ENCODE results near the gene CCDC40. TPM values are rescaled to one million over a fixed set of nuclear protein-coding genes. Genes with fewer than 3 reads are reported as not detected.

The CCDC40 gene
- polyA plus RNA-seq, 3 donors = 12.1 to 21.6 (median 13.8) TPM

DNA sequence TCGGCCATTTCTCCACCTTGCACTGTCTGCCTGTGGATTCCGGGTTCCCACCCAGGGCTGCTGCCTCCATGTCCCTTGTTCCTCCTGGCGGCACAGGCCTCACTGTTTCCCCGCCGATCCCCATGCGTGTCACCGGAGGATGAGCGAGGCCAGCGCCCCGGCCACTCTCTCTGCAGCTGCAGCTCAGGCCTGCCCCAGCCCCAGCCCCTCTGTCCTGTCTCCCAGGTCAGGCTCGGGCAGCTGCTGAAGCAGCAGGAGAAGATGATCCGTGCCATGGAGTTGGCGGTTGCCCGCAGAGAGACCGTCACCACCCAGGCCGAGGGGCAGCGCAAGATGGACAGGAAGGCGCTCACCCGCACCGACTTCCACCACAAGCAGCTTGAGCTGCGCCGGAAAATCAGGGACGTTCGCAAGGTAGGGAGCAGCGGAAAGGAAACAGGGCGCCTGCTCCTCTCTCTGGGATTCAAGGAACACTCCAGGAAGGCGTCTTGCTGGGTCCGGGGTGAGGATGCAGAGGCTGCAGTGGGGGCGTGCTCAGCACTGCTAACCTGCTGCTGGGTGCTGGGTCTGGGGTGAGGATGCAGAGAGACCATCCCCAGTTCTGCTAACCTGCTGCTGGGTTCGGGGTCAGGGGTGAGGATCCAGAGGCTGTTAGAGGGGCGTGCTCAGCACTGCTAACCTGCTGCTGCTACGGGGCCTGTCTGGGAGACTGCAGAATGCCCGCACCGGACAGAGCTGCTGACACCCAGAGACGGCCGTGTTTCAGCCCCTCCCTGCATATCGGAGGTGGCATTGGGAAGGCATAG is 58.8 kb downstream of the CCDC40 start:
- DNase-seq (ENCODE audit: extremely low read depth in 1 of 11, low read depth in 9 of 11, low spot score in 4 of 11) = no peak

DNA sequence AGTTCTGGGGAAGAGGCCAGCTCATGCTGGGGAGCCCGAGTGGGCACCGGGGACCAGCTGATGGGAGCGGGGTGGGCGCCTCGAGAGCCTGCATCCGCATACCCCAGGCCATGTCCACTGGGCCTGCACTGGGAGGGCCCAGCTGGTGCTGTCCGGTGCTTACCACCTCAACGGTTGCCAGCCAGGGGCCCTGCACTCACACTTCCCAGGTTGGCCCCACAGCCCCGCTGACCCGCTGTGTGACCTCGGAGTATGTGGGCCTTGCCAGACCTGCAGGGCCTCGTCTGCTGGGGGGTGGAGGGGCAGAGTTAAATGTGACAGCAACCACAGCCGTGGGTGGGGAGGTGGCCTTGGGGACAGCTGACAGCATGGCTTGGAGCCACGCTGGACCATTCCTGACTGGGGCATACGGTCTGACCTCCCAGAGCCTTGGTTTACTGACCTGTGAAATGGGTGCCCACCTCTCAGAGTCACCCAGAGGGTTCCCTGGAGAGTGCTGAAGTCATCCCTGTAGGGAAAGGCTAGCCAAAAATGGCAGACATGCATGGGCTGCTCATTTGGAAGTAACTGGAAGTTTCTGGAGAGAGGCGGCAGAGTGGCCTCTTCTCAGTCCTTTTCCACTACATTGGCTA is 59.5 kb downstream of the CCDC40 start:
- no peak for DNase-seq (ENCODE audit: extremely low read depth in 1 of 11, low read depth in 9 of 11, low spot score in 4 of 11)

DNA sequence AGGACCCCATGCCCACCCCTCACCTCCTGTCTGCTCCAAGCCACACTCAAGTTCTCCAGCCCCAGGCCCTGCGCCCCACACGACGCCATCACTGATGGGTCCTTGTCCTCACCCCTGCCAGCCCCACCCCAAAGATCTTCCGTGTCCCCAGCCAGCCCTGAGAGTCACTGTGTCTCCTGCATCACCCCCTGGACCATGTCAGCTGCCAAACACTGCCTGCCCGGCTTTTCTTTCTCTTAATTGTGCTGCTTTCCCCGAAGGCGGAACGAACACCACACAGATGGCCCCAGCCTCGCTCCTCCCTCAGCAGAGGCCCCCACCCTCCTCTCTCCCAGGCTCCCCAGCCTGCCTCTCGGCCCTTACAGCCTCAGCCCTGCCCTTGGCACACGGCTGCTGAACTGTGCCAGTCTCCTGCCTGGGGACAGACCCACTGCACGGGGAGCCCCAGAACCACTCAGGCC is 60.1 kb downstream of the CCDC40 start:
- no peak for DNase-seq (ENCODE audit: extremely low read depth in 1 of 11, low read depth in 9 of 11, low spot score in 4 of 11)

DNA sequence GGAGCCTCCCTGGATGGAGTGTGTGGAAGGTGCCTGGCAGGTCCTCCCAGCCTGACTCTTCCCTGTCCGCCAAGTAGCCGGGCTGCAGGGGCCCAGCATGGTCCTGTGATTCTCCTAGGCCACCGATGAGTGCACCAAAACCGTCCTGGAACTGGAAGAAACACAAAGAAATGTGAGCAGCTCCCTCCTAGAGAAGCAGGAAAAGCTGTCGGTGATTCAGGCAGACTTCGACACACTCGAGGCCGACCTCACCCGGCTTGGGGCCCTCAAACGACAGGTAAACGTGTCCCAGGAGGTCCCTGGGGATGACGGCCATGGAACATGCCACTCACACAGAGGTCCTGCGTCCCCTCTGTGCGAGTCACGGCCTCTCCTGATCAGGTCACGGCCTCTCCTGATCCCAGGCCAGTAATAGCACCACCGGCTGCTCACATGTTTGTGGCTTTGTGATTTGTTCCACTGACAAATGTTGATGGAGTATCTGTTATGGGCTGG is 60.7 kb downstream of the CCDC40 start:
- DNase-seq (ENCODE audit: extremely low read depth in 1 of 11, low read depth in 9 of 11, low spot score in 4 of 11) = no peak

DNA sequence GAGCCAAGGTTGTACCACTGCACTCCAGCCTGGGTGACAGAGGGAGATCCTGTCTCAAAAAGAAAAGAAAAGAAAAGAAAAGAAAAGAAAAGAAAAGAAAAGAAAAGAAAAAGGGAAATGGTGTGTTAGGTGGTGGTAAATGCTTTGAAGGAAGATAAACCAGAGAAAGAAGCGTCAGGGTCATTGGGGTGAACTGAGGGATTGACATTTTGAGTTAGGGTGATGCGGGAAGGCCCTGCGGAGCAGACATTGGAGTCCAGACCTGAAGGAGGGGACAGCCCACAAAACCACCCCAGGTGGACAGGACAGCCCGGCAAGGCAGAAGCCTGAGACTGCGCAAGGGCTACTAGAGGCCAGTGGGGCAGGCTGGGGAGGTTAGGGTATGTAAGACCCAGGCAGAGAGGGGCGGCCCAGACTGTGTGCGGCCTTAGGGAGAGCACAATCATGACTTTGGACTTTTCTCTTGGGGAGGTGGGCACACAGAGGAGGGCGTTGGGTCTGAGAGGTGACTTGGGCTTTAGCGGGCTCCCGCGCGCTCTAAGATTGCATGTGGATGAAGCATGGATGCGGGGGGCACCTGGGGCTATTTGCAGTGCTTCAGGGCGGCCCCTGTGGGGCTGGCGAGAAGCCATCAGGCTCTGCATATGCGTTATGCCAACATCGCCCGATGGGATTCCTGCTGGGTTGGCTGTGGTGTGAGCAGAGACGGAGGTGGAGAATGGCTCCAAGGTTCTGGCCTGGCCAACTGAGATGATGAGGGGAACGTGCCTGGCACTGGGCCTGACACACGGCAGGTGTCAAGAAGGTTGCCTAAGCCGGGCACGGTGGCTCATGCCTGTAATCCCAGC is 61.6 kb downstream of the CCDC40 start:
- no peak for DNase-seq (ENCODE audit: extremely low read depth in 1 of 11, low read depth in 9 of 11, low spot score in 4 of 11)

DNA sequence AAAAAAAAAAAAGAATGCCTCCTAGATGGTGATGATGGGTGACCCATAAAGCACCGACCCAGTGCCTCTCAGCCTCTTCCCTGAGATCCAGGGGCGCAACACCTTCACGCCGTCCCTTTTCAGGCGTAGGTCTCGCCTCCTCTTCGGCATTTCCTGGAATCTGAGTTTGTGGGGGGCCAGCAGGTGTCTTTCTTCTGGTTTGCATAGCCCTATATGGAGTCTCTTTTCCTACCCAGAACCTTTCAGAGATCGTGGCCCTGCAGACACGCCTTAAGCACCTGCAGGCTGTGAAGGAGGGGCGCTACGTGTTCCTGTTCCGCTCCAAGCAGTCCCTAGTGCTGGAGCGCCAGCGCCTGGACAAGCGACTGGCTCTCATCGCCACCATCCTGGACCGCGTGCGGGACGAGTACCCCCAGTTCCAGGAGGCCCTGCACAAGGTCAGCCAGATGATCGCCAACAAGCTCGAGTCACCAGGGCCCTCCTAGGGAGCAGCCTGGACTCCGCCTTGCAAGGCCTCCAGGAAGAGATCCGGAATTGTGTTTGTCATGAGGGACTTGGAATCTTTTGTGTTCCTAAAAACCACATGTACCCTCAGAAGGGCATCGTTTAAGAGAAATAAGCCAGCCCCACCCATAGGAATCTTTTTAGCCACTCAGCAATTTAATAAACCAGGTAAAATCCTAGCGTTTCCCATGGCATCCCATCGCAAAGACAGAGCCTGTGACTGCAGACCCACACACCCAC is 63.0 kb downstream of the CCDC40 start:
- DNase-seq (ENCODE audit: extremely low read depth in 1 of 11, low read depth in 9 of 11, low spot score in 4 of 11) = no peak

DNA sequence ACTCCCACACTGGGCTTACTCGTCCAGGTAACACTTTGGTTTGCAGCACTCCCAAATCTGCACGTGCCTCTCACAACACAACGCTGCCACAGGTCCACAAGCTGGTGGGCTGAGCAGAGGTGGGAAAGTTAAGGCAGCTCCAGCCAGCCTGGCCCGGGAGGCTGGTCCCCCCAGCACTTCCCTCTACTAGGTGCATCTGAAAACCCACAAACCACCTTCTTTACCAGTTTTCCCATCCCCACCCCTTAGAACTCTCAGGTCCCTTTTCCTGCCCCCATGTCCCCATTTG is 63.5 kb downstream of the CCDC40 start:
- no peak for DNase-seq (ENCODE audit: extremely low read depth in 1 of 11, low read depth in 9 of 11, low spot score in 4 of 11)

DNA sequence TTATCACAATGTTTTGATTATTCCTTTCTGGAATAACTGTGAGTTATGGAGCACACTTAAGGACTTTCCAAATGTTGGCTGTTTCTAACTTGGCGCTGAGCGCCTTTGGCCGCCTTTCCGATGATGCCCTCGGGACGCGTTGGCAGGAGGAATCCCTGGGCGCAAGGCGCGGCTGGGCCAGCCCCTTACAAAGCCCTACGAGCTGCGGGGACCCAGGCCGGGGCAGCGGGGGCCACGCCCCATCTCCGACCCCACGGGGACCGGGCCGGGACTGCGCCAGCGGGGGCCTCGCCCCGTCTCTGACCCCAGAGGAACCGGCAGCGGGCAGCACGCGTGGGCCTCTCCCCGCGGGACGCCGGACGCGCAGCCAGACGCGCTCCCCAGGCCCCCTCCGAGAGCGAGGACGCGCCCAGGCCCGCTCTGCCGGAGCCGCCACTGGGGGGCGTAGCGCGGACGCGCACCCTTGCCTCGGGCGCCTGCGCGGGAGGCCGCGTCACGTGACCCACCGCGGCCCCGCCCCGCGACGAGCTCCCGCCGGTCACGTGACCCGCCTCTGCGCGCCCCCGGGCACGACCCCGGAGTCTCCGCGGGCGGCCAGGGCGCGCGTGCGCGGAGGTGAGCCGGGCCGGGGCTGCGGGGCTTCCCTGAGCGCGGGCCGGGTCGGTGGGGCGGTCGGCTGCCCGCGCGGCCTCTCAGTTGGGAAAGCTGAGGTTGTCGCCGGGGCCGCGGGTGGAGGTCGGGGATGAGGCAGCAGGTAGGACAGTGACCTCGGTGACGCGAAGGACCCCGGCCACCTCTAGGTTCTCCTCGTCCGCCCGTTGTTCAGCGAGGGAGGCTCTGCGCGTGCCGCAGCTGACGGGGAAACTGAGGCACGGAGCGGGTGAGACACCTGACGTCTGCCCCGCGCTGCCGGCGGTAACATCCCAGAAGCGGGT is 64.8 kb downstream of the CCDC40 start, which contains the start of gene GAA:
Gene GAA, plus strand, starts transcription at position 571 of the 935 bp plus-strand sequence. CDS start 3,006 bp downstream, outside the sequence.
- DNase-seq (ENCODE audit: extremely low read depth in 1 of 11, low read depth in 9 of 11, low spot score in 4 of 11) = peak; percentile 72 to 89 (median 79)

DNA sequence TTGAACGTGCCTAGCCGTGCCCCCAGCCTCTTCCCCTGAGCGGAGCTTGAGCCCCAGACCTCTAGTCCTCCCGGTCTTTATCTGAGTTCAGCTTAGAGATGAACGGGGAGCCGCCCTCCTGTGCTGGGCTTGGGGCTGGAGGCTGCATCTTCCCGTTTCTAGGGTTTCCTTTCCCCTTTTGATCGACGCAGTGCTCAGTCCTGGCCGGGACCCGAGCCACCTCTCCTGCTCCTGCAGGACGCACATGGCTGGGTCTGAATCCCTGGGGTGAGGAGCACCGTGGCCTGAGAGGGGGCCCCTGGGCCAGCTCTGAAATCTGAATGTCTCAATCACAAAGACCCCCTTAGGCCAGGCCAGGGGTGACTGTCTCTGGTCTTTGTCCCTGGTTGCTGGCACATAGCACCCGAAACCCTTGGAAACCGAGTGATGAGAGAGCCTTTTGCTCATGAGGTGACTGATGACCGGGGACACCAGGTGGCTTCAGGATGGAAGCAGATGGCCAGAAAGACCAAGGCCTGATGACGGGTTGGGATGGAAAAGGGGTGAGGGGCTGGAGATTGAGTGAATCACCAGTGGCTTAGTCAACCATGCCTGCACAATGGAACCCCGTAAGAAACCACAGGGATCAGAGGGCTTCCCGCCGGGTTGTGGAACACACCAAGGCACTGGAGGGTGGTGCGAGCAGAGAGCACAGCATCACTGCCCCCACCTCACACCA is 65.7 kb downstream of the CCDC40 start:
- no peak for DNase-seq (ENCODE audit: extremely low read depth in 1 of 11, low read depth in 9 of 11, low spot score in 4 of 11)

DNA sequence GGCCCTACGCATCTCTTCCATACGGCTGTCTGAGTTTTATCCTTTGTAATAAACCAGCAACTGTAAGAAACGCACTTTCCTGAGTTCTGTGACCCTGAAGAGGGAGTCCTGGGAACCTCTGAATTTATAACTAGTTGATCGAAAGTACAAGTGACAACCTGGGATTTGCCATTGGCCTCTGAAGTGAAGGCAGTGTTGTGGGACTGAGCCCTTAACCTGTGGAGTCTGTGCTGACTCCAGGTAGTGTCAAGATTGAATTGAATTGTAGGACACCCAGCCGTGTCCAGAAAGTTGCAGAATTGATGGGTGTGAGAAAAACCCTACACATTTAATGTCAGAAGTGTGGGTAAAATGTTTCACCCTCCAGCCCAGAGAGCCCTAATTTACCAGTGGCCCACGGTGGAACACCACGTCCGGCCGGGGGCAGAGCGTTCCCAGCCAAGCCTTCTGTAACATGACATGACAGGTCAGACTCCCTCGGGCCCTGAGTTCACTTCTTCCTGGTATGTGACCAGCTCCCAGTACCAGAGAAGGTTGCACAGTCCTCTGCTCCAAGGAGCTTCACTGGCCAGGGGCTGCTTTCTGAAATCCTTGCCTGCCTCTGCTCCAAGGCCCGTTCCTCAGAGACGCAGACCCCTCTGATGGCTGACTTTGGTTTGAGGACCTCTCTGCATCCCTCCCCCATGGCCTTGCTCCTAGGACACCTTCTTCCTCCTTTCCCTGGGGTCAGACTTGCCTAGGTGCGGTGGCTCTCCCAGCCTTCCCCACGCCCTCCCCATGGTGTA is 66.4 kb downstream of the CCDC40 start:
- DNase-seq (ENCODE audit: extremely low read depth in 1 of 11, low read depth in 9 of 11, low spot score in 4 of 11) = no peak

DNA sequence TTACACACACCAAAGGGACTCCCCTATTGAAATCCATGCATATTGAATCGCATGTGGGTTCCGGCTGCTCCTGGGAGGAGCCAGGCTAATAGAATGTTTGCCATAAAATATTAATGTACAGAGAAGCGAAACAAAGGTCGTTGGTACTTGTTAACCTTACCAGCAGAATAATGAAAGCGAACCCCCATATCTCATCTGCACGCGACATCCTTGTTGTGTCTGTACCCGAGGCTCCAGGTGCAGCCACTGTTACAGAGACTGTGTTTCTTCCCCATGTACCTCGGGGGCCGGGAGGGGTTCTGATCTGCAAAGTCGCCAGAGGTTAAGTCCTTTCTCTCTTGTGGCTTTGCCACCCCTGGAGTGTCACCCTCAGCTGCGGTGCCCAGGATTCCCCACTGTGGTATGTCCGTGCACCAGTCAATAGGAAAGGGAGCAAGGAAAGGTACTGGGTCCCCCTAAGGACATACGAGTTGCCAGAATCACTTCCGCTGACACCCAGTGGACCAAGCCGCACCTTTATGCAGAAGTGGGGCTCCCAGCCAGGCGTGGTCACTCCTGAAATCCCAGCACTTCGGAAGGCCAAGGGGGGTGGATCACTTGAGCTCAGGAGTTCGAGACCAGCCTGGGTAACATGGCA is 67.1 kb downstream of the CCDC40 start:
- no peak for DNase-seq (ENCODE audit: extremely low read depth in 1 of 11, low read depth in 9 of 11, low spot score in 4 of 11)

DNA sequence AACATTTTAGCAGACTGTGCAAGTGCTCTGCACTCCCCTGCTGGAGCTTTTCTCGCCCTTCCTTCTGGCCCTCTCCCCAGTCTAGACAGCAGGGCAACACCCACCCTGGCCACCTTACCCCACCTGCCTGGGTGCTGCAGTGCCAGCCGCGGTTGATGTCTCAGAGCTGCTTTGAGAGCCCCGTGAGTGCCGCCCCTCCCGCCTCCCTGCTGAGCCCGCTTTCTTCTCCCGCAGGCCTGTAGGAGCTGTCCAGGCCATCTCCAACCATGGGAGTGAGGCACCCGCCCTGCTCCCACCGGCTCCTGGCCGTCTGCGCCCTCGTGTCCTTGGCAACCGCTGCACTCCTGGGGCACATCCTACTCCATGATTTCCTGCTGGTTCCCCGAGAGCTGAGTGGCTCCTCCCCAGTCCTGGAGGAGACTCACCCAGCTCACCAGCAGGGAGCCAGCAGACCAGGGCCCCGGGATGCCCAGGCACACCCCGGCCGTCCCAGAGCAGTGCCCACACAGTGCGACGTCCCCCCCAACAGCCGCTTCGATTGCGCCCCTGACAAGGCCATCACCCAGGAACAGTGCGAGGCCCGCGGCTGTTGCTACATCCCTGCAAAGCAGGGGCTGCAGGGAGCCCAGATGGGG is 68.0 kb downstream of the CCDC40 start:
- DNase-seq (ENCODE audit: extremely low read depth in 1 of 11, low read depth in 9 of 11, low spot score in 4 of 11) = peak in 5 of 11 donors; percentile 26 to 65 (median 51)

DNA sequence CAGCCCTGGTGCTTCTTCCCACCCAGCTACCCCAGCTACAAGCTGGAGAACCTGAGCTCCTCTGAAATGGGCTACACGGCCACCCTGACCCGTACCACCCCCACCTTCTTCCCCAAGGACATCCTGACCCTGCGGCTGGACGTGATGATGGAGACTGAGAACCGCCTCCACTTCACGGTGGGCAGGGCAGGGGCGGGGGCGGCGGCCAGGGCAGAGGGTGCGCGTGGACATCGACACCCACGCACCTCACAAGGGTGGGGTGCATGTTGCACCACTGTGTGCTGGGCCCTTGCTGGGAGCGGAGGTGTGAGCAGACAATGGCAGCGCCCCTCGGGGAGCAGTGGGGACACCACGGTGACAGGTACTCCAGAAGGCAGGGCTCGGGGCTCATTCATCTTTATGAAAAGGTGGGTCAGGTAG is 68.5 kb downstream of the CCDC40 start:
- DNase-seq (ENCODE audit: extremely low read depth in 1 of 11, low read depth in 9 of 11, low spot score in 4 of 11) = no peak

DNA sequence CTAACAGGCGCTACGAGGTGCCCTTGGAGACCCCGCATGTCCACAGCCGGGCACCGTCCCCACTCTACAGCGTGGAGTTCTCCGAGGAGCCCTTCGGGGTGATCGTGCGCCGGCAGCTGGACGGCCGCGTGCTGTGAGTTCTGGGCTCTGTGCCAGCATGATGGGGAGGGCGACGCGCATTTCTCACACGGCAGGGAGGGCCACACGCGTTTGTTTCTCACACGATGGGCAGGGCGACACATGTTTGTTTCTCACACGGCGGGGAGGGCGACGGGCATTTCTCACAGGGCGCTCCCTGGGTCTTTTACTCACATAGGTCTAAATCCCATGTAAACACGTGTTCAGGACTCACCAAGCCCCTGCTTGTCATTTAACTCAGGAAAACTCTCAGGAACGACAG is 69.3 kb downstream of the CCDC40 start:
- peak in 2 of 11 donors; percentile 12 to 28 for DNase-seq (ENCODE audit: extremely low read depth in 1 of 11, low read depth in 9 of 11, low spot score in 4 of 11)

DNA sequence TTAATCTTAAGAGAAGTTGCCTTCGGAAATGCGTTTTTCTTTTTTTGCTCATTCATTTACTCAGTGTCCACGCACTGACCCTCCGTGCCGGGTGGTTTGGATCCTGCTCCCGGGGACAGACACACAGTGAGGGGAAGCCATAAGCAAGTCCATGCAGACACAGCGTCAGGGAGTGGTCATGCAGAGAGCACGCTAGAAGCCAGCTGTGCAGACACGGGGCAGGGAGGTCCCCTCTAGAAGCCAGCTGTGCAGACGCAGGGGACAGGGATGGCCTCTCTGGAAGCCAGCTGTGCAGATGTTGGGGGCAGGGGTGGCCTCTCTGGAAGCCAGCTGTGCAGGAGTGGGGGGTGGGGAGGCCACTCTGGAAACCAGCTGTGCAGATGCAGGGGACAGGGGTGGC is 69.7 kb downstream of the CCDC40 start:
- DNase-seq (ENCODE audit: extremely low read depth in 1 of 11, low read depth in 9 of 11, low spot score in 4 of 11) = peak in 2 of 11 donors; percentile 14 to 28

DNA sequence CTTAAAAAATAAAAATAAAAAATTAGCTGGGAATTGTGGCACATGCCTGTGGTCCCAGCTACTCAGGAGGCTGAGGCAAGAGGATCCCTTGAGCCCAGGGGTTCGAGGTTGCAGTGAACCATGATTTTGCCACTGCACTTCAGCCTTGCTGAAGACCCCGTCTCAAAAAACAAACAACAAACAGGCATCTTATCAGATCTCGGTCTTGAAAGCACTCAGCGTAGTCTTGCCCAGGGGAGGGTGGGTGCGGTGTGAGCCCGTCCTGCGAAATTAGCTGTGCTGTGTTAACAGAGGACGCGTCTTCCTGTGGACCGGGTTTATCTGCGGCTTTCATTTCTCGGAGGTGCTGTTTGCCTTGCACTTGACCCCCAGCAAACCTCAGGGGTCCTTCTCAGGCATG is 70.3 kb downstream of the CCDC40 start:
- DNase-seq (ENCODE audit: extremely low read depth in 1 of 11, low read depth in 9 of 11, low spot score in 4 of 11) = no peak
